HFF-Myc (cell line): Measurements from ENCODE around the gene DKC1.

Experiments
- DNase-seq: peaks from one replicate; pipeline ENCODE4 v3.0.0-alpha.2; 2011; ENCODE audit warnings: low read depth; ENCODE audit errors: extremely low read depth
- H3K4me3 ChIP-seq: replicated peaks from 2 replicates; pipeline ENCODE4 v1.5.1; 2011; ENCODE audit warnings: low read depth, mild to moderate bottlenecking, control low read depth, low read length
- TF ChIP-seq, protein P1 (sequence below): IDR thresholded peaks from 2 replicates; pipeline ENCODE4 v1.5.1; 2012; ENCODE audit warnings: mild to moderate bottlenecking, low read depth, low read length, control low read depth; ENCODE audit errors: missing control alignments

DKC1 gene

DNA sequence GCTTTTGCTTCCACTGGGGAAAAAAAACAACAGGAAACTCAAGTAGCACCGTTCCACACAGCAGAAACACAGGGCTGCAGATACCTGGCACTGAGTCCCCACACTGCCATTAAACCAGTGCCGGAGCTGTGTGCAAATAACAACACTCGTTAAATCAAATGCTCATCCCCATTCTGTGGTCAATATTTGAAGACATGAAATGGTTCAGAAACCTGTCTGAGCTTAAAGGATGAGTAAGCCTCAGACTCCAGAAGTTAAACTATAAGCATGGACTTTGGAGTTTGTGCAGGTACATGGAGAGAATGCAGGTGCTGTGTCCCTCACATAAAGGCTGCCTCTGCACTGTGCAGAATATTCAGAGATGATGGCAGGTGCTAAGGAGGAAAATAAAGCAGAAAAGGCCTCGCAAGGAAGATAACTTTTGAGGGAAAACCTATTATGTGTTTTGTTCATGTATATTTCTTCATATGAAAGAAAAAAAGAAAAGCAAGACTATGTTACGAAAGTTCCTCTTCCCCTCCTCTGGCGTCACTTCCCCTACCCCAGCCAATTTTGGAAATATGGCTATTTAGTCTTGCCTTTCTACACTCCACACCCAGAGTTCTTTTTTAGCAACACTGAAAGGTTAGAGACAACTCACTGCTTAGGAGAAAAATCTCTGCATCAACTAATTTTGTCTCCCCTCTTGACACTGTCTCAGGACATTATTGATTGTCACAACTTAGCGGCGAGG is 38.0 kb downstream of the DKC1 start:
- no peak overlapping the region for H3K4me3 ChIP-seq
- TF ChIP-seq, protein P1, sequence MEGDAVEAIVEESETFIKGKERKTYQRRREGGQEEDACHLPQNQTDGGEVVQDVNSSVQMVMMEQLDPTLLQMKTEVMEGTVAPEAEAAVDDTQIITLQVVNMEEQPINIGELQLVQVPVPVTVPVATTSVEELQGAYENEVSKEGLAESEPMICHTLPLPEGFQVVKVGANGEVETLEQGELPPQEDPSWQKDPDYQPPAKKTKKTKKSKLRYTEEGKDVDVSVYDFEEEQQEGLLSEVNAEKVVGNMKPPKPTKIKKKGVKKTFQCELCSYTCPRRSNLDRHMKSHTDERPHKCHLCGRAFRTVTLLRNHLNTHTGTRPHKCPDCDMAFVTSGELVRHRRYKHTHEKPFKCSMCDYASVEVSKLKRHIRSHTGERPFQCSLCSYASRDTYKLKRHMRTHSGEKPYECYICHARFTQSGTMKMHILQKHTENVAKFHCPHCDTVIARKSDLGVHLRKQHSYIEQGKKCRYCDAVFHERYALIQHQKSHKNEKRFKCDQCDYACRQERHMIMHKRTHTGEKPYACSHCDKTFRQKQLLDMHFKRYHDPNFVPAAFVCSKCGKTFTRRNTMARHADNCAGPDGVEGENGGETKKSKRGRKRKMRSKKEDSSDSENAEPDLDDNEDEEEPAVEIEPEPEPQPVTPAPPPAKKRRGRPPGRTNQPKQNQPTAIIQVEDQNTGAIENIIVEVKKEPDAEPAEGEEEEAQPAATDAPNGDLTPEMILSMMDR, result no peak
- DNase-seq, result no peak

DNA sequence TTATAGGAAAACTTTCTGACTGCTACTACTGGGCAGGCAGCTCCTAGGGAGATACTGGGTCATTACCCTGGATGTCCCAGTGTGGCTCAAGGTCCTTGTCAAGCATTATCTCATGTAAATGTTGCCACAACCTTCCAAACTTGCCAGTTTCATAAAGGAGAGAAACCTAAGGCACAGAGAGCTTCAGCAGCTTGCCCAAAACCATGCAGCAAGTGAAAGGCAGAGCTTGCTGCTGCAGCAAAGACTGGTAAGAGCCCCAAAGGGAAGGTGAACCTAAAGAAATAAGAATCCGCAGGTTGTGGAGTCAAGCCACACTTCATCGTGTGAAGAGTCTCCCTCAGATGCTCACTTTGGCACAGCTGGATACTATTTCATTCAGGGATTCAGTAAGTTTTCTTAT is 40.3 kb downstream of the DKC1 start:
- no peak overlapping the region for H3K4me3 ChIP-seq
- TF ChIP-seq, protein P1, result no peak
- no peak for DNase-seq

DNA sequence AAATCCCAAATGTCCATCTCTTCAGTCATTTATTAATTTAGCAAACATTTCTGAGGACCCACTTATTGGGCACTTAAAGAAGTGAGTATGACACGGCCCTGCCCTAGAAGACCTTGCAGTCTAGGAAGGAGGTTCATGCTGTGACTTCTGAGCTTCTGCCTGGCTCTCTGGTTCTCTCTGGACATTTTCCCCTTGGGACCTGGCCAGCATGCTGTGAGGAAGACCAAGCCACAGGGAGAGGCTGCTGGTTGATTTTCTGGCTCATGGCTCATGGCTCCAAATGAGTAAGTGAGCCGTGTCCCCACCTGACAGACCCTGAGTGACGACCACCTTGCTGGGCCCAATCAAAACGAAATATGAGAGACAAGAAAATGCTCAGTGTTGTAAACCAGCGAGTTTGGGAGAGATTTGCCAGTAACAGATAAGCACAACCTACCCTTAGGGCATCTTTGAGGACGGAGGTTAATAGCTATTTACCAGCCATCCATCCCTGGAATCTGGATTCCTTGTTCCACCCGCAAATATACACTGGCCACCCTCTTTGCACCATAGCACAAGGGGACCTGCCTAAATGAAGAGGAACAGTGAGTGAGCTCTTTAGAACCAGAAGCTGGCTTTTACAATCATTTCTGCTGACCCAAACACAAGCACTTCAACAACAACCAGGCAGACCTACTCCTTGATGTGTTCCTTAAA is 41.7 kb downstream of the DKC1 start:
- DNase-seq, result no peak

DNA sequence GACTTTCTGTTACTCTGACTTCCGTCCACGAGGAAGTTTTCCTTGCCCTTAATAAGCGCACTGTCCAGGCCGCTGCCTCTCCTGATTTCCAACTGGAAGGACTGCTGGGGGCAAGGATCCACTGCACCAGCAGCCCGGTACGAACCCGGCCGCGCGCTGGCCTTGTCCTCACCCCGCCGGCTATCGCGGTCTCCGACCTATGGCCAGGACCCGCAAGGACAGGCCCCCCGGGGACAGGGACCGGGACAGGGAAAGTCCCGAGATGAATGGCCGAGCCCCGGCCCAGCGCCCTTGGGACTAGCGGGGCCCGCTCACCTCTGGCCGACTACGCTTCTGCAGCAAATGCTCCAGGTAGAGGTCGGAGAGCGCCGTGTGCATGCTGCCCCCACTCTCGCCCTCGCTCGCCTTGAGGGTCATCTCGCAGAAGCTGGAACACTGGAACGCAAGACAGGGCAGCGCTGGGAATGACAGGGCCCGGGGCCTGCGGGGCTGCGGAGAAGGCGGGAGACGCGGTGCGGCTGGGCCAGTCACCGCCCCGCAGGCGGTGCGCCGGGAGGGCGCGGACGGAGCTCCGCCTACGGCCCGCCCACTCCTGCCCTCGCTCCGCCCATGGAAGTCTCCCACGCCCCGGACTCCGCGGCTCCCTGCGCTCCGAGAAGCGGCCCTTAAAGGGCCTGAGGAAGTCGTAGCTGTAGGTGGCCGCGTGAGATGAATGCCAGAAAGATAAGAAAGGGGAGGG is 42.5 kb downstream of the DKC1 start, which contains the start of gene MPP1:
MPP1 (minus strand) TSS at position 529 of the 739 bp plus-strand sequence; CDS start at position 417, 112 bp downstream.
- TF ChIP-seq, protein P1, result no peak
- peak within 1 kb of the TSS; percentile 48 for H3K4me3 ChIP-seq

More for the DNA sequence above, 41.7 kb downstream of the DKC1 start:
- peak overlapping the region; percentile 48 for H3K4me3 ChIP-seq
- TF ChIP-seq, protein P1, result no peak

DNA sequence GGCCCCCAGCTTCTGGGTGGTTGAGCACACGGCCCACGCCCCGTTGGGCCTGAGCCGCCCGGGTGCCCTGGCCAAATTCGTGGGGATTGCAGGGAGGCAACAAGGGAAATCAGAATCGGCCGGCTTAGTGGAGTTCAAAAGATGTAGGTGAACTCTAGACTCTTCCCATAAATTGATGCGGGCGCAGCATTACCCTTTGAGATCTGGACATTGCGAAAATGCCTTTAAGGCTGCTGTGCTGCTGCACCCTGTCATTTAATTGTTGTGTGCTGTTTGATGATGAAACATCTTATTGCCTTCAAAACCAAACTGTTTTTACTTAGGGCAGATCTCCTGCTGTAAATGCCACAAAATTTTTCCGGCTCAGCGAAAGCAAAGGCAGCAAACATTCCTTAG is 43.0 kb downstream of the DKC1 start:
- TF ChIP-seq, protein P1, result no peak
- no peak for DNase-seq
- H3K4me3 ChIP-seq, result peak overlapping the region; percentile 48

More for the DNA sequence above, 42.5 kb downstream of the DKC1 start, which contains the start of gene MPP1:
- no peak for DNase-seq

DNA sequence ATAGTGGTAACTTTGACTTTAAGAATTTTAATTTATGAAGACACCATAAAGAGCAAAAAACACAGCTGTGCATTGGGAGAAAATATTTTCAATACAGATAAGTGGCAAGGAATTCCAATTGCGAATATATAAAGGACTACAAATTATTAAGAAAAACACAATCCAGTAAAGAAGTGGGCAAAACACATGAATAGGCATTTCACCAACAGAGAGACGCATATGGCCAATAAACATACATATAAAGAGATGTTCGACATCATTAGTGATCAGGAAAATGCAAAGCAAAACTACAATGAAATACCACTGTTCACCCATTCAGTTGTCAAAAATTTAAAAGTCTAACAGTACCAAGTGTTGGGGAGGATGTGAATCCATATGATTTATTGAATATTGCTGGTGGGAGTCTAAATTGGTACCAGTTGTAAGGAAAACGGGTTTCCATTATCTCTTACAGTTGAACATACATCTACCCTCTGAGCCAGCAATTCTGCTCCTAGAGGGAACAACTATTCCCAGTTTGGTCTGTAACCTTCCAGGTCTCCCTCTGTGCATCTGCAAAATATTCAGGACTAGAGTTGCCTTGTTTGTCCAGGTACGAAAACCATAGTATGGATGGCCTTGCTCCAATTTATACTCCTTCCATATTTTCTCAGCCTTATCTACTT is 44.3 kb downstream of the DKC1 start:
- DNase-seq, result no peak
- TF ChIP-seq, protein P1, result no peak
- H3K4me3 ChIP-seq, result no peak overlapping the region
